ENCODE measurements around the gene ZNF689.
"Not testable (repeated sequence)": the region's sequence is repeated elsewhere in the genome, so short reads cannot be mapped to it uniquely, and the experiment has no call there.

The ZNF689 gene

DNA sequence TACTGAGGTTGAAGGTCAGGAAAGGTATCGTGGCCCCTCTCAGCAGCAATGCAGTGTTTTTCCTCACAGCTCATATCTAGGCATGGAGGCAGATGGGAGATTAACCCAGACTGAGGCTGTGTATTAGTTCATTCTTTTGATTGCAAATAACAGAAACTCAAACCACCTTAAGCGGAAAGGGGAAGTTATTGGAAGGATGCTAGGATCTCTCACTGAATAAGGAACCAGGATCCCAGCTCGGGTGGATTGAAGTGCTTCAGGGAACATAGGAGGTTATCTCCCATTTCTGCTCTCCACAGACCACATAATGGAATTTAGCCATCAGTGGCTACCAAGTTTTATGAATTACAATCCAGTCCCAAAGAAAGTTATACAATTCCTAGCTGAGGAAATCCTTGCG lies 8.2 kb downstream of the ZNF689 start:
- DNase-seq (ENCODE audit: low read depth in 1 of 2, low spot score in 1 of 2) = no peak

DNA sequence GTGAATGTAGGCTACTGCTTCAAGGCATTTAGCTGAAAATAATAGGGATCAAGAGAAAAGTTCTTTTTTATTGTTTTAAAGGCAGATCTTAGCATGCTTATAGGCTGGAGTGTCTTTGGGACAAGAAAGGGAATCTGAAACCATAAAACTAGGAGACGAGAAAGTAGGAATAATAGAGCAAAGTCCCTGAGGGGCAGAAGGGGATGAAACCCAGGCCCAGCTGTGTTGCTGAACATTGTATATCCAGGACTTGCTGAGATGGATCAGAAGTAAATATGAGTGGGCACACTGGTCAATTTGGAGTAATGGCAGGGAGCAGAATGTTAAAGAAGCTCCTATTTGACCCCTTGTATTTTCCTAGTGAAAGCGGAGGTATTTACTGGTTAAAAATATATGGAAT lies 9.3 kb downstream of the ZNF689 start:
- no peak for DNase-seq (ENCODE audit: low read depth in 1 of 2, low spot score in 1 of 2)

DNA sequence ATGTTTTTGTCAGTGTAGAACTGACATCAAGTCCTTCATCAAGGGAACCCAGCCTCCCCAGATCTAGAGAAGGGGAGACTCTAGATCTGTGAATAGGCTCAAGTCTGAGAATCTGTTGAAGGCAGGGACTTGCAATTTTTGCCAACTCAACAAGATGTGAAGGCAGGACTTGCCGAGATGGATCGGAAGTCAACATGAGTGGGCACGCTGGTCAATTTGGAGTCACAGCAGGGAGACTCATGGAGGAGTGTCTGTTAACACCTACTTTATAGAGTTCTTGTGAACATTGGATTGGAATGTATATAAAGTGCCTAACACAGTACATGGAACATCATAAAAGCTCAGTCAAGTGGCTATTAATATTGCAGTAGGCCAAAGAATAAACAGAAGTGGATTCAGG lies 10.0 kb downstream of the ZNF689 start:
- DNase-seq (ENCODE audit: low read depth in 1 of 2, low spot score in 1 of 2) = no peak

DNA sequence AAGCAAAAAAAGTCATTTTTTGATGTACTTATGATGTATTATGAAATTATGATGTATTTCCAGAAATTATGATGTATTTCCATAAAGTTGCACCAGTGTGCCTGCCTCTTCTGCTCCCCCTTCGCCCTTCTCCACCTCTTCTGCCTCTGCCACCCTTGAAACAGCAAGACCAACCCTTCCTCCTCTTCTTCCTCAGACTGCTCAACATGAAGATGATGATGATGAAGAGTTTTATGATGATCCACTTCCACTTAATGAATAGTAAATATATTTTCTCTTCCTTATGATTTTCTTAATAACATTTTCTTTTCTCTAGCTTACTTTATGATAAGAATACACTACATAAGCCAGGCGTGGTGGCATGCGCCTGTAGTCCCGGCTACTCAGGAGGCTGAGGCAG lies 17.3 kb downstream of the ZNF689 start:
- DNase-seq (ENCODE audit: low read depth in 1 of 2, low spot score in 1 of 2) = no peak

DNA sequence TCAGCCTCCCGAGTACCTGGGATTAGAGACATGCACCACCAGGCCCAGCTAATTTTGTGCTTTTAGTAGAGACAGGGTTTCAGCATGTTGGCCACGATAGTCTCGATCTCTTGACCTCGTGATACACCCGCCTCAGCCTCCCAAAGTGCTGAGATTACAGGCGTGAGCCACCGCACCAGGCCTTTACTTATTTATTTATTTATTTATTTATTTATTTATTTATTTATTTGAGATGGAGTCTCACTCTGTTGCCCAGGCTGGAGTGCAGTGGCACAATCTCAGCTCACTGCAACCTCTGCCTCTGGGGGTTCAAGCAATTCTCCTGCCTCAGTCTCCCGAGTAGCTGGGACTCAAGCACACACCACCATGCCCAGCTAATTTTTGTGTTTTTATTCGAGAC lies 19.3 kb downstream of the ZNF689 start:
- not testable (repeated sequence) for DNase-seq (ENCODE audit: low read depth in 1 of 2, low spot score in 1 of 2)

DNA sequence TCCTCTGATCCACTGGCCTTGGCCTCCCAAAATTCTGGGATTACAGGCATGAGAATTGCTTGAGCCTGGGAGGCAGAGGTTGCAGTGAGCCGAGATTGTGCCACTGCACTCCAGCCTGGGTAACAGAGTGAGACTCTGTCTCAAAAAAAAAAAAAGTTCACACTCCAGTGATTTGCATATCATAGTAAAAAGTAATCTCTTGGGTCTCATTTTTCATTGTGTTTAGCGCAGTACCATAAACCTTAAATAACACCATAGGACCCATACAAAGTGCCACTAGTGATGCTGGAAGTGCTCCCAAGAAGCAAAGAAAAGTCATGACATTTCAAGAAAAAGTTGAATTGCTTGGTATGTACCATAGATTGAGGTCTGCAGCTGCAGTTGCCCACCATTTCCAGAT lies 20.6 kb downstream of the ZNF689 start:
- not testable (repeated sequence) for DNase-seq (ENCODE audit: low read depth in 1 of 2, low spot score in 1 of 2)

DNA sequence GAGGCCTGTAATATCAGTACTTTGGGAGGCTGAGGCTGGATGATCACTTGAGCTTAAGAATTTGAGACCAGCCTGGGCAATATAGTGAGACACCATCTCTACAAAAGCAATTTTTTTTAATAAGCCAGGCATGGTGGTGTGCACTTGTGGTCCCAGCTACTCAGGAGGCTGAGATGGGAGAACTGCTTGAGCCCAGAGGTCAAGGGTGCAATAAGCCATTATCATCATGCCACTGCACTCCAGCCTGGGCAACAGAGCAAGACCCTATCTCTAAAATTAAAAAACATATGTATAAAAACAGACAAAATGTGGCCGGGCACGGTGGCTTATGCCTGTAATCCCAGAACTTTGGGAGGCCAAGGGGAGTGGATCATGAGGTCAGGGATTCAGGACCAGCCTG lies 21.5 kb downstream of the ZNF689 start:
- no peak for DNase-seq (ENCODE audit: low read depth in 1 of 2, low spot score in 1 of 2)

DNA sequence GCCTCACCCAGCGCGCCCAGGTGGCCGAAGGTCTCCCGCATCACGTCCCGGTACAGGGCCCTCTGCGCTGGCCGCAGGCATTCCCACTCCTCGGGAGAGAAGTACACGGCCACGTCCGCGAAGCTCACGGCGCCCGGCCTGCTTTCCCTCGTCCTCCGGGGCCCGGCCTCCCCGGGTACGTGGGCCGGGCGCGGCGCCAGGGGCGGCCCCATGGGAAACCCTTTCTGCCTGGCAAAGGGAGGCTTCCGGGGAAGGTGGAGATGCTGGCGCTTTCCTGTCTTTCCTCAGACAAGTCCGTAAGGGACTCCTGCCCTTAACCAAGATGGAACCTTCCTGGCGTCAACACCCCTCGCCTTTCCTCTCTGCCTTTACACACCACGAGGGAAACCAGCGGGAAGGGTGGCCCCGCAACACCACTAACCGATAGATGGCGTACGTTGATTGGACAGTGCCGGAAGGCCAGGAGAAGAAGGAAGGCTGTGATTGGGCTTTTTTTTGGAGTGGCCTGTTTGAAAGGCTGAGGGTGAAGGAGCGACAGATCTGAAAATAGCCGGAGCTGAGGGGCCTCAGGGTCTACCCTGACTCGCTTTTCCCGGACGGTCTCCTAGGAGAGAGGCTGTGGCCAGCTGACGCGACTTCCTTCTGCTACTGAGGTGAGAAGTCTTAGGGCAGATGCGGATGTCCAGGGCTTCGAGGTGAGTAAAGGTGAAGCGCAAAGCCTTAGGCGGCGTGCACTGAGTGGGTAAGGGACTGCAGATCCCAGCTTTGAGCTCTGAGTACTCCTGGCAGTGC lies 24.6 kb downstream of the ZNF689 start, which contains the start of gene ZNF785:
ZNF785 (minus strand) TSS at position 298 of the 792 bp plus-strand sequence; CDS start at position 212, 86 bp downstream.
- peak; percentile 74 to 94 for DNase-seq (ENCODE audit: low read depth in 1 of 2, low spot score in 1 of 2)

DNA sequence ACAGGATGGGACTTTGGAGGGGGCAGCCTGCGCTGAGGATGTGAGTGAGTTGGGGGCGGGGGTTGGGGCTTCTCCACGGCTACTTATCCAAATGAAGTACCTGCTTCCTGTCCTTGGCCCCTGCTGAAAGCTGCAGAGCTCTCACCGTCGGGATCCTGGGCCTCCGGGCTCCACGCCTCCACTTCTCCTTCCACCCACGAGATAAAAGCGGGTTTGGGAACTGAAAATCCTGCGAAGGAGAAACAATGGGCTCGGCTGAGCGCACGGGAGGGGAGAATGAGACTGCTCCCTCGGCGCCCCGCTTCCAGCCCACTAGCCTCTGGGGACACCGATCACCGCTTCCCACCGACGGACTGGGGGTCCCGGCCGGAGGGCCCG lies 25.2 kb downstream of the ZNF689 start:
- DNase-seq (ENCODE audit: low read depth in 1 of 2, low spot score in 1 of 2) = no peak

DNA sequence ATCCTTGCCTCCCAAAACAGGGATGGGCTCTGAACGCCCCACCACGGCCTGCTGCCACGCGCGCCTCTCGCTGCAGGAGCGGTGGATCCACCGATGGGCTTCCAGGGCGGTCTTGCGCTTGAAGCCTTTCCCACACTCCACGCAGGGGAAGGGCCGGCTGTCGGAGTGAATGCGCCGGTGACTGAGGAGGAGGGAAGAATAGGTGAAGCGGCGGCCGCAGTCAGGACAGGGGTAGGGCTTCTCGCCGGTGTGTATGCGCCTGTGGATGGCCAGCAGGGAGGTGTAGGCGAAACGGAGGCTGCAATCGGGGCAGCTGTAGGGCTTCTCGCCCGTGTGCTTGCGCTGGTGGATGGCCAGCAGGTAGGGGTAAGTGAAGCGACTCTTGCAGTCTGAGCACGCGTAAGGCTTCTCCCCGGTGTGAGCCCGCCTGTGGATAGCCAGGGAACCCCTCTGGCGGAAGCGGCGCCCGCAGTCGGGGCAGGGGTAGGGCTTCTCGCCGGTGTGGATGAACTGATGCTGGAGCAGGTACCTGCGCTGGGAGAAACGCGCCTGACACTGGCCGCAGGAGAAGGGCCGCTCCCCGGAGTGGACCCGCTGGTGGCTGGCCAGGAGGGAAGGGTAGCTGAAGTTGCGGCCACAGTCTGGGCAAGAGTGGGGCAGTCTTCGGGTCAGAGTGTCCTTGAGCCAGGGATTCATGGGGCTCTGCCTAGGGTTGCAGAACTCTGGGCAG lies 27.4 kb downstream of the ZNF689 start:
- DNase-seq (ENCODE audit: low read depth in 1 of 2, low spot score in 1 of 2) = no peak

DNA sequence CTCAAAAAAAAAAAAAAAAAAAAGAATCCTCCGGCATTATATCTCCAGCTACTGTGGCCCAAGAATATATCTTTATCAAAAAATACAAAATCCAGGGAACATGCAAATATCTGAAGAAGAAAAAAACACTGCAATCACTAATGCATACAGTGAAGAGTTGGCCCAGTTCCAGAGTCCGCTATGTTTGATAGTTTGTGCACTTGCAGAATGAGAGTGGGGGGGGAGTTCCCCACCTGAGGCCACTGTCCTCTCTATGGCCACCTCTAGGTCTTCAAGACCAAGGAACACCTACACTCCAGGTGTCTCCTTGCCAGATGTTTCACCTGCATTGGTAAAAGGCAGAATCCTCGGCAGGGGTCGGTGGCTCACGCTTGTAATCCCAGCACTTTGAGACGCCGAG lies 28.7 kb downstream of the ZNF689 start:
- no peak for DNase-seq (ENCODE audit: low read depth in 1 of 2, low spot score in 1 of 2)

DNA sequence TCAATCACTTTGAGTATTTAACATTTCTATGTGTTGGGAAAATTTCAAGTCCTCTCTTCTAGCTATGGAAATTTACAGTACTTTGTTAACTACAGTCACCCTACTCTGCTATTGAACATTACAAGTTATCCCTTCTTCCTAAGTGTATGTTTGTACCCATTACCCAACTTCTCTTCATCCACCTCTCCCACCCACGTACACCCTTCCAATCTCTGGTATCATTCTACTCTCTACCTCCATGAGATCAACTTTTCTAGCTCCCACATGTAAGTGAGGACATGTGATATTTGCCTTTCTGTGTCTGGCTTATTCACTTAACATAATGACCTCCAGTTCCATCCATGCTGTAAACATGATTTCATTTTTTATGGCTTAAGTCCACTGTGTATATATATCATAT lies 35.5 kb downstream of the ZNF689 start:
- DNase-seq (ENCODE audit: low read depth in 1 of 2, low spot score in 1 of 2) = no peak

DNA sequence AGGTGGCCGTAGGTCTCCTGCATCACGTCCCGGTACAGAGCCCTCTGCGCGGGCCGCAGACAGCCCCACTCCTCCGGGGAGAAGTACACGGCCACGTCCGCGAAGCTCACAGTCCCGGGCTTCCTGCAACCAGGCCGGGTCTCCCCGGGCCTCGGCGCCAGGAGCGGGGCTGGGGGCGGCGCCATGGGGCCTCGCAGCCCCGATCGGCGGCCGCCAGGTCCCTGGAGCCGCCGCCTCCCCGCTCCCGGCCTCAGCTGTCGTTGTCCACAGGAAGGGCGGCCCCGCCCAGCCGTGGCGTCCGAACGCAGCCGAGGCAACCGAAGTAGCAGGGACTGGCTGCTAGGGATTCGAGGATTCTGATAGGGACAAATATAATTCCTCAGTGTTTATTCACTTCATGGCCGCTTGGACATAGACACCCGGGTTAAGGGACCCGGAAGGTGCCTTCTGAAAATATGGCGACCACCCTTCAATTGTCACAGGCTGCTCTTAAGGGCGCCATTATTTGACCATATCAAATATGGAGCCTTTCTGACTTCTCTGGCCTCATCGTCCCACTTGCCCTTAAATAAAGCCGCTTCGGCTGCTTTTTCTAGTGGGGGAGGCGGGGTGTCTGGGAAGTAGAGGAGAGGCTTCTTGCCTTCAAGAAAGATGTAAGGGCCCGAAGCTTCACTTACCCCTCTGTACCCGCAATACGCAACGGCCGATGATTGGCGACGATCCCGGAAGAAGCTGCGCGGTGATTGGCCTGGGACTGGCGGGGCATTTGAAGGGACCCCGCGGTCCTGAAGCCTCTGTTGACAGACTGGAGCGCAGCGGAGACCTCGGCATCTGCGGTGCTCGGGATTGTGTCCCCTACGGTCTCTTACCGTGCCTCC lies 38.5 kb downstream of the ZNF689 start, which contains the start of gene ZNF688:
ZNF688 (minus strand) TSS at position 270 of the 878 bp plus-strand sequence; CDS start at position 185, 85 bp downstream.
- peak; percentile 72 to 95 for DNase-seq (ENCODE audit: low read depth in 1 of 2, low spot score in 1 of 2)

DNA sequence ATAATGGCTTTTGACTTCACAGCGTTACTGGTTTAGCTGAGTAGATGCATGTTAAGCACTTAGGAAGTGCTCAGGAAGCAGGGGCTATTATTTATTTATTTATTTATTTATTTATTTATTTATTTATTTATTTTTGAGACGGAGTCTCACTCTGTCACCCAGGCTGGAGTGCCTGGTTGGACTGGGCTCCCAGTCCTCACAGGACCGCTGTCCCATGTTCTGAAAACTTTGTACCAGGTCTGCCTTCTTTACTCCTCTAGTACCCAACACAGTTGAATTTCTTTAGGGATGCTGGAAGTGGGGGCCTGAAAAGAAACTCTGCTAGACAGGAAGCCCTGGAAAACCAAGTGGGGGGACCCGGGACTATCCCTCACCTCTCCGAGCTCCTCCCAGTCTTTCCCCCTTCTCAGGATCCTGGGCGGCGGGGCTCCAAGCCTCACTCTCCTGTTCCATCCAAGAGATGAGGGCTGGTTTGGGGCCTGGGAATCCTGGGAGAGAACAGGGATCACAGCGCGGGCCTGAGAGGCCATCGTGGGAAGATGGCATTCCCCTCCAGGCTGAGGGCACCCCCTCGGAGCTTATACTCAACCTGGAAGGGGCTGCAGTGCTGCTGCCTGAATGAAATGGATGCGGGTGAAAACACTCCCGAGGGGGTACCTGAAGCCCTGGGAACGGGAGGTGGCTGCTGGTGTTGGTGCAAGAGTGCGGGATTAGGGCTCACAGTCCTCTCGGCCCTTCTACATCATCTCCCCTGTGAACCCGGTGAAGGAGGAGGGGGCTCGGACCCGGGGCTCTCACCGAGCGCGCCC lies 39.3 kb downstream of the ZNF689 start:
- no peak for DNase-seq (ENCODE audit: low read depth in 1 of 2, low spot score in 1 of 2)

DNA sequence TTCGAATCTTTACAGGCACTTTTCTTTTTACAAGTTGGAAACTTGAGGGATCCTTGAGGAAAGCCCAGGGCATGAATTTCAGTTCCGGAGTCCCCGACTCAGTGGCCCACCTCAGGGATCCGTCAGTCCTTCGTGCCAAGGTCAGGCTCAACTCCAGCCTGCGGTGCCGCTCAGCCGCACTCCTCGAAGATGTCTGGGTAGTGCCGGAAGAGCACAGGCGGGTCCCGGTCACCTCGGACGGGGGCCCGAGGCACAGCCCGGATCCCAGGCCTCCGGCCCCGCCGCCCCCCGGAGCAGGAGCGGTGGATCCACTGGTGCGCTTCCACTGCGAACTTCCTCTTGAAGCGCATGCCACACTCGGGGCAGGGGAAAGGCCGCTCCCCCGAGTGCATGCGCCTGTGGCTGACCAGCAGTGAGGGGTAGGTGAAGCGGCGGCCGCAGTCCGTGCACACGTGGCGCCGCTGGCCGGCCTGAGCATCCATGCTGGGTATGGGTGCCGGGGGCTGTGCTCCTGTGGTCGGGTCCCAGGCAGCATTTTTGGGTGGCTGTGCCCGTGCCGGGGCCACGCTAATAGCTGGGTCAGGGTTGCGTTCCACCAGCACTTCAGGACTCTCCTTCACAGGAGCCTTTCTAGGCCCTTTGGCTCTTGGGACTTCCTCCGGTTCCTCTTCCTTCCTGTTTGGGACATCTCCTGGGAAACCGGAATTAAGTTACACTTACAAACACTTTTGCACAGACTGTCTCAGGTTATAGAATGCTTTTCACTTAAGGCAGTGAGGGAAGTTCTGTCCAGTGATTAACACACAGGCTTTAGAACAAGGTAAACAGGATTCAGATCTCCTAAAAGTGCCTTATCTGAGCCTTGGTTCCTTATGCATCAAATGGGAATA lies 40.2 kb downstream of the ZNF689 start:
- DNase-seq (ENCODE audit: low read depth in 1 of 2, low spot score in 1 of 2) = no peak

DNA sequence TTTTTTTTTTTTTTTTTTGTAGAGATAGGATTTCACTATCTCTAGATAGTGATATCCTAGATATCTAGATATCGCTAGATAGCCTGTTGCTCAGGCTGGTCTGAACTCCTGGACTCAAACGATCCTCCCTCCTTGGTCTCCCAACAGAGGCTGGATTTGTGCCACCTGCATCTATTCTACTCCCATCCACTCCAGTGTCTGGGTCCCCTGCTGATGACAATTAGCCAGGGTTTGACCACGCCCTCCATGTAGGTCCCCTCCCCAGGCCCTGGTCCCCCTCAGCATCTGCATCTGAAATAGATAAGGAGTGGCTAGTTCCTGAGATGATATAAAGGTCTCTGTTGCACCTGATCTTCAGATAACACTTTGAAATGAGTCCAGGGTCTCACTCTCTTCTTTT lies 40.9 kb downstream of the ZNF689 start:
- DNase-seq (ENCODE audit: low read depth in 1 of 2, low spot score in 1 of 2) = no peak

DNA sequence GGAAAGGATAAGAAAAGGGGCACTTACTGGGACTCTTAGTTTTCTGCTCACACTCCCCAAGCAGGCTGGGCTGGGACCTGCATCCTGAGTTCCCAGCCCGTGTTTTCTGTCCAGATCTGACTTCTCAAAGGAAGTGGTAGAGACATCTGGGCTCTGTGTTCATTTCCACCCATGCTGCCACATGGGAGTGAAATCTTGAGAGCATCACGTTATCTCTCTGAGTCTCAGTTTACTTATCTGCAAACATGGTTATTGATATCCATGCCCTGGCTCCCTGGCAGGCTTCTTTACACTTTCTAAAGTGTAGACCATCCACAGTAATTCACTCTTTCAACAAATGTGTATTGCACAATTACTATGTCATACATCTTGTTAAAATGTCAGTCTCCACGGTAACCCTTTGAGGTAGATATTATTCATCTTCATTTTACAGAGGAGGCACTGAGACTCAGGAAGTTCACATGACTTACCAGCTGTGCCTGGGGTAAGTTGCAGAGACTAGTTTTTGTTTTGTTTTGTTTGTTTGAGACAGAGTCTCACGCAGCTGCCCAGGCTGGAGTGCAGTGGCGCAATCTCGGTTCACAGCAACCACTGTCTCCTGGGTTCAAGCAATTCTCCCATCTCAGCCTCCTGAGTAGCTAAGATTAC lies 42.1 kb downstream of the ZNF689 start:
- DNase-seq (ENCODE audit: low read depth in 1 of 2, low spot score in 1 of 2) = peak in 1 of 2 donors; percentile 42

DNA sequence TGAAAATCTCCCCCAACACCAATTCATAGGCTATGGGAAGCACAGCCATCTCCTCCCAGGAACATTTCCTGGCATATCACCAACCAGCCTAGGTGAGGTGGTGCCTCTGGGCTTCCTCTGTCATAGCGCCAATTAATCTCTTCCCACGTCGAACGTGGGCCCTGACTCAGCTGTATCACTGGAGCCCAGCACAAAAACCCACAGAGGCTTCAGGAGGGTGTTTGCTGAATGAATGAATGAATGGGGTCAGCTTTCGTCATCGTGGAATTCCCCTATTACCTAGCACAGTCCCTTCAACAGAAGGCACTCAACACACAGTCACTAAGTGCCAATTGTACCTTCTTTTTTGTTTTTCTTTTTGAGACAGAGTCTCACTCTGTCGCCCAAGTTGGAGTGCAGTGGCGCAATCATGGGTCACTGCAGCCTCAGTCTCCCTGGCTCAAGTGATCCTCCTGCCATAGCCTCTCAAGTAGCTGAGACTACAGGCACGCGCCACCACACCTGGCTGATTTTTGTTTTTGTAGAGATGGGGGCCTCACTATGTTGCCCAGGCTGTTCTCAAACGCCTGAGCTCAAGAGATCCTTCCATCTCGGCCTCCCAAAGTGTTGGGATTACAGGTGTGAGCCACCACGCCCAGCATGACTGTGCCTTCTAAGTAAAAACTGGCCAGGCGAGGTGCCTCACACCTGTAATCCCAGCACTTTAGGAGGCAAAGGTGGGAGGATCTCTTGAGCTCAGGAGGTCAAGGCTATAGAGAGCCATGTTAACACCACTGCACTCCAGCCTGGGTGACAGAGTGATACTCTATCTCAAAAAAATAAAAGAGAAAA lies 42.8 kb downstream of the ZNF689 start:
- DNase-seq (ENCODE audit: low read depth in 1 of 2, low spot score in 1 of 2) = peak in 1 of 2 donors; percentile 66

Data from activated CD4-positive, alpha-beta T cell treated with anti-CD3 and anti-CD28 coated beads, Interleukin-2, amount 50 U/mL, for 24 hours (primary cell).